SK-N-SH treated with all-trans-retinoic acid at 6 μM for 48 hours (cell line): ENCODE results near the gene IL1B.

Experiments used
- CREB5 ChIP-seq: fragments of 250-450 bp; sonication (Bioruptor Pico); IDR thresholded peaks from 2 replicates; pipeline ENCODE4 v1.5.1; 2020; ENCODE audit warnings: low read depth, mild to moderate bottlenecking, moderate library complexity
- CSRNP3 ChIP-seq: fragments of 250-450 bp; sonication (Bioruptor Pico); IDR thresholded peaks from 2 replicates; pipeline ENCODE4 v1.5.1; 2021; ENCODE audit warnings: mild to moderate bottlenecking, moderate library complexity
- ESRRG ChIP-seq: fragments of 250-450 bp; sonication (Bioruptor Pico); IDR thresholded peaks from 2 replicates; pipeline ENCODE4 v1.6.1; 2021; ENCODE audit warnings: mild to moderate bottlenecking
- PATZ1 ChIP-seq: fragments of 250-450 bp; sonication (Bioruptor Pico); IDR thresholded peaks from 2 replicates; pipeline ENCODE4 v1.8.0; 2020; ENCODE audit warnings: mild to moderate bottlenecking, moderate library complexity, borderline replicate concordance
- PPARA ChIP-seq: fragments of 250-450 bp; sonication (Bioruptor Pico); IDR thresholded peaks from 2 replicates; pipeline ENCODE4 v1.5.0; 2020; ENCODE audit warnings: mild to moderate bottlenecking, borderline replicate concordance
- RARB ChIP-seq: fragments of 250-450 bp; sonication (Bioruptor Pico); IDR thresholded peaks from 2 replicates; pipeline ENCODE4 v1.8.0; 2021; ENCODE audit warnings: mild to moderate bottlenecking, moderate library complexity
- TOX ChIP-seq: fragments of 250-450 bp; sonication (Bioruptor Pico); IDR thresholded peaks from 2 replicates; pipeline ENCODE4 v1.8.0; 2021; ENCODE audit warnings: mild to moderate bottlenecking, moderate library complexity, borderline replicate concordance
- TSHZ2 ChIP-seq: fragments of 250-450 bp; sonication (Bioruptor Pico); IDR thresholded peaks from 2 replicates; pipeline ENCODE4 v1.5.0; 2020; ENCODE audit warnings: mild to moderate bottlenecking, moderate library complexity
- ZC3H10 ChIP-seq: fragments of 250-450 bp; sonication (Bioruptor Pico); IDR thresholded peaks from 2 replicates; pipeline ENCODE4 v1.5.1; 2021; ENCODE audit warnings: mild to moderate bottlenecking, moderate library complexity
- ZFP3 ChIP-seq: fragments of 250-450 bp; sonication (Bioruptor Pico); IDR thresholded peaks from 2 replicates; pipeline ENCODE4 v1.5.0; 2020; ENCODE audit warnings: mild to moderate bottlenecking, moderate library complexity
- ZNF565 ChIP-seq: fragments of 450-650 bp; formaldehyde crosslinking; conservative IDR thresholded peaks from 2 replicates; pipeline ENCODE4 v1.5.0; 2020; ENCODE audit warnings: low read depth, mild to moderate bottlenecking, moderate library complexity
- ZNF70 ChIP-seq: fragments of 450-650 bp; formaldehyde crosslinking; IDR thresholded peaks from 2 replicates; pipeline ENCODE4 v1.5.0; 2020; ENCODE audit warnings: mild to moderate bottlenecking, moderate library complexity
- ZNF8 ChIP-seq: fragments of 450-650 bp; formaldehyde crosslinking; IDR thresholded peaks from 2 replicates; pipeline ENCODE4 v1.5.0; 2020; ENCODE audit warnings: mild to moderate bottlenecking, moderate library complexity

- no peak for TF ChIP-seq RARB
- no peak for TF ChIP-seq TSHZ2 (CRISPR knock-in tag)
- no peak for TF ChIP-seq ZNF70 (CRISPR knock-in tag)
- no peak for TF ChIP-seq ZNF565
- TF ChIP-seq PATZ1 (CRISPR knock-in tag) = no peak
- no peak for TF ChIP-seq CREB5
- no peak for TF ChIP-seq TOX
- TF ChIP-seq CSRNP3 (CRISPR knock-in tag) = no peak
- TF ChIP-seq ZNF8 = no peak
- TF ChIP-seq PPARA = no peak
- no peak for TF ChIP-seq ZFP3 (CRISPR knock-in tag)
- no peak for TF ChIP-seq ZC3H10
- TF ChIP-seq ESRRG (CRISPR knock-in tag) = no peak
Observed at GRCh38 chr2:112783187-112783714, 53.3 kb downstream of the IL1B start.
